ENCODE results near the gene INTS2.
"Not testable (repeated sequence)": the region's sequence is repeated elsewhere in the genome, so short reads cannot be mapped to it uniquely, and the experiment has no call there.

INTS2 gene

DNA sequence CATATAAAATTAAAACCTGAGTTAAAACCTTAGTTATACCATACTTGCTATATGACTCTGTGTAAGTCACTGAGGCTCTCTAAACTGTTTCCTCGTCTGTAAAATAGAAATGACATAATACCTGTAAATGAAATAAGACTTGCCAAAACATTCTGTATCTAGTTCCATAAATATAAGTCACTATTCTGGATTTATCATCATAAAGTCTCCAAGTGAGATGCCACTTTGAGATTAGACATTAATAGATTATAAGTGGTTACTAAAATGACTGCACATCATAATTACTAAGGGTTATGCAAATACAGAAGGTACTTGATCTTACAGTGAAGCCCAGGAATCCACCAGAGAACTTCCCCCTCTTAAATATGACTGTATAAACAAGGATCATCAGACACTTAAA lies 52.5 kb downstream of the INTS2 start:
- Histone ChIP-seq H3K9me3 (ENCODE audit: control insufficient read depth in 2 of 2, low read length in 2 of 2) (no peaks in the 10 kb centered on the region), H3K4me1 (ENCODE audit: control insufficient read depth in 2 of 2, insufficient read depth in 2 of 2, low read length in 2 of 2) (no peaks in the 10 kb centered on the region), H3K36me3 (ENCODE audit: control insufficient read depth in 2 of 2, insufficient read depth in 2 of 2, low read length in 2 of 2) (peaks cover 6 to 26% of the 10 kb centered on the region in 2 donors), H3K27me3 (ENCODE audit: control insufficient read depth in 2 of 2, insufficient read depth in 2 of 2, low read length in 2 of 2) (no peaks in the 10 kb centered on the region), H3K9ac (ENCODE audit: low read depth in 1 of 2, low read length in 2 of 2) (no peak overlapping the region), H3K27ac (ENCODE audit: low read depth in 2 of 2, low read length in 2 of 2) (no peak overlapping the region), H3K4me3 (ENCODE audit: low read length in 2 of 2) (no peak overlapping the region)

GRCh38 chr17:61874075-61874474 lies 53.7 kb downstream of the INTS2 start:
- Histone ChIP-seq H3K4me3 (ENCODE audit: low read length in 2 of 2) (no peak overlapping the region), H3K36me3 (ENCODE audit: control insufficient read depth in 2 of 2, insufficient read depth in 2 of 2, low read length in 2 of 2) (peaks cover 7 to 22% of the 10 kb centered on the region in 2 donors), H3K27me3 (ENCODE audit: control insufficient read depth in 2 of 2, insufficient read depth in 2 of 2, low read length in 2 of 2) (no peaks in the 10 kb centered on the region), H3K9ac (ENCODE audit: low read depth in 1 of 2, low read length in 2 of 2) (no peak overlapping the region), H3K9me3 (ENCODE audit: control insufficient read depth in 2 of 2, low read length in 2 of 2) (no peaks in the 10 kb centered on the region), H3K27ac (ENCODE audit: low read depth in 2 of 2, low read length in 2 of 2) (no peak overlapping the region), H3K4me1 (ENCODE audit: control insufficient read depth in 2 of 2, insufficient read depth in 2 of 2, low read length in 2 of 2) (no peaks in the 10 kb centered on the region)

DNA sequence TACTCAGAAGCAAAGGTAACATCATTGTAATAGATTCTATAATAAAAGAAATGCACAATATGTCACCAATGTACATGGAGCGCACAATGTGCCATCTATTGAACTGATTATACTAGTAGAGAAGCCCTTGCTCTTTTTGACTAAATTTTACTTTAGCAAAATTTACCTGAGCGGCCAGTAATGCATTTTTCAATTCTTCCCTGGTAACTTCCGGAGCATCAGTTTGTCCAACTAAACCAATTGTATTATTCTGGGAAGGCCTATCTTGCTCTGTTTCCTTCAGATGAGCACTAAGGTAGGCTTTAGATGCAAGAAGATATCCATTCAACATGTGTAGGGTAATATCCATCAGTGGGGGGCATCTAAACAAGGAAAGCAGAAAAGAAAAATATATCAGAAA lies 55.7 kb downstream of the INTS2 start:
- no peak overlapping the region for H3K9ac ChIP-seq (ENCODE audit: low read depth in 1 of 2, low read length in 2 of 2)
- H3K4me3 ChIP-seq (ENCODE audit: low read length in 2 of 2) = no peak overlapping the region
- H3K4me1 ChIP-seq (ENCODE audit: control insufficient read depth in 2 of 2, insufficient read depth in 2 of 2, low read length in 2 of 2) = no peaks in the 10 kb centered on the region
- H3K27me3 ChIP-seq (ENCODE audit: control insufficient read depth in 2 of 2, insufficient read depth in 2 of 2, low read length in 2 of 2) = no peaks in the 10 kb centered on the region
- H3K27ac ChIP-seq (ENCODE audit: low read depth in 2 of 2, low read length in 2 of 2) = no peak overlapping the region
- no peaks in the 10 kb centered on the region for H3K9me3 ChIP-seq (ENCODE audit: control insufficient read depth in 2 of 2, low read length in 2 of 2)
- peaks cover 10 to 23% of the 10 kb centered on the region in 2 donors for H3K36me3 ChIP-seq (ENCODE audit: control insufficient read depth in 2 of 2, insufficient read depth in 2 of 2, low read length in 2 of 2)

DNA sequence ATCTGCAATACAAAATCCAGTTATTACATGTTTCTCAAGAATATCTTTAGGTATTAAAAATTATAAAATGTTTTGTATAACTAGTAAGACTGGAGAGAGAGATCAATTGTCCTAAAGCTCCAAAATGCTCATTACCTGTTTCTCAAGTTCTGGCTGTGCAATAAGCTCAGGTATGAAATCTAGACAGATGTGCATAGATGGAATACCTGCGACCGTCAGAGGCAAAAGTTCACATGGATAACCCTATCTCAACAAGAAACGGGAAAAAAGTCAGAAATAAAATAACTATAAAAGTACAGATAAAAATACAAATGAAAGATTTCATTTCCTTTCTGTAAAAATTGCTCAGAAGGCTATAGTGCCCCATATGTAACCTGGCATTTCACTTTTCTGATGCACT lies 58.6 kb downstream of the INTS2 start:
- H3K27me3 ChIP-seq (ENCODE audit: control insufficient read depth in 2 of 2, insufficient read depth in 2 of 2, low read length in 2 of 2) = no peaks in the 10 kb centered on the region
- no peak overlapping the region for H3K9ac ChIP-seq (ENCODE audit: low read depth in 1 of 2, low read length in 2 of 2)
- H3K27ac ChIP-seq (ENCODE audit: low read depth in 2 of 2, low read length in 2 of 2) = no peak overlapping the region
- peaks cover 0 to under 1% of the 10 kb centered on the region in 2 donors for H3K4me1 ChIP-seq (ENCODE audit: control insufficient read depth in 2 of 2, insufficient read depth in 2 of 2, low read length in 2 of 2)
- H3K4me3 ChIP-seq (ENCODE audit: low read length in 2 of 2) = no peak overlapping the region
- H3K36me3 ChIP-seq (ENCODE audit: control insufficient read depth in 2 of 2, insufficient read depth in 2 of 2, low read length in 2 of 2) = peaks cover 9 to 14% of the 10 kb centered on the region in 2 donors
- H3K9me3 ChIP-seq (ENCODE audit: control insufficient read depth in 2 of 2, low read length in 2 of 2) = no peaks in the 10 kb centered on the region

DNA sequence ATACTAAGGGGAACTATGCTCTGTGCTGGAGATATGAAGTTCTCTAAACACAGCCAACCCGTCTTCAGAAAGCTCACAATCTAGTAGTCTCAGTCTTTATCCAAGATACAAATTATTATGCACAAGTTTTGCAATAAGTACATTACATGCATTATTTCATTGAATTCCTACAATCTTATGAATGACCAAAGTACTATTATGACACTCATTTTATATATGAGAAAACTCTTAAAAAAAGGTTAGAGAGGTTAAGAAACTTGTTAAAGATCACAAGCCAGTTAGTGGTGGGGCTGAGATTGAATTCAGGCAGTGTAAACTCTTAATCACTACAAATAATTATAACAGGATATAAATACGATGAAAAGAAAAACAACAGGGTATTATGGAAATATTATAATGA lies 59.7 kb downstream of the INTS2 start:
- no peak overlapping the region for H3K9ac ChIP-seq (ENCODE audit: low read depth in 1 of 2, low read length in 2 of 2)
- no peak overlapping the region for H3K27ac ChIP-seq (ENCODE audit: low read depth in 2 of 2, low read length in 2 of 2)
- peaks cover 0 to 2% of the 10 kb centered on the region in 2 donors for H3K4me1 ChIP-seq (ENCODE audit: control insufficient read depth in 2 of 2, insufficient read depth in 2 of 2, low read length in 2 of 2)
- H3K27me3 ChIP-seq (ENCODE audit: control insufficient read depth in 2 of 2, insufficient read depth in 2 of 2, low read length in 2 of 2) = no peaks in the 10 kb centered on the region
- H3K36me3 ChIP-seq (ENCODE audit: control insufficient read depth in 2 of 2, insufficient read depth in 2 of 2, low read length in 2 of 2) = peaks cover 9 to 14% of the 10 kb centered on the region in 2 donors
- no peak overlapping the region for H3K4me3 ChIP-seq (ENCODE audit: low read length in 2 of 2)
- no peaks in the 10 kb centered on the region for H3K9me3 ChIP-seq (ENCODE audit: control insufficient read depth in 2 of 2, low read length in 2 of 2)

DNA sequence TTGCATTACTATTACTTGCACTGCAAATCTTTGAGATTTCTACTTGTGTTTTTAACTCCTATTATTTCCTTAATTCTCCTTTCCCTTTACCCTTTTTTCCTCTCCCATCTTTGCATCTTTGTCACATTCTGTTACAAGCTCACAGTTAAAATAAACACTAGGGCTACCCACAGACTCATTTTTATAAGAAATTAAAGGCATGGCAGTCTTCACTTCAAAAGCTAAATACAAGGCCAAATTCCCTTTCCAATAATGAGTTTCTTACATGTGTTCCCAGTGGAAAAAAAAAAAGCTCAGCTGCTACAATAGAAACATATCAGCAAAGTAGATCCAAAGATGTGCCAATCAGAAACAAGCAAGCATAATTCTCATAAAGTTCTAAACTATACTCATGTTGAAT lies 60.7 kb downstream of the INTS2 start:
- Histone ChIP-seq H3K27me3 (ENCODE audit: control insufficient read depth in 2 of 2, insufficient read depth in 2 of 2, low read length in 2 of 2) (no peaks in the 10 kb centered on the region), H3K36me3 (ENCODE audit: control insufficient read depth in 2 of 2, insufficient read depth in 2 of 2, low read length in 2 of 2) (peaks cover 7 to 13% of the 10 kb centered on the region in 2 donors), H3K4me1 (ENCODE audit: control insufficient read depth in 2 of 2, insufficient read depth in 2 of 2, low read length in 2 of 2) (peaks cover 2 to 6% of the 10 kb centered on the region in 2 donors), H3K27ac (ENCODE audit: low read depth in 2 of 2, low read length in 2 of 2) (no peak overlapping the region), H3K9ac (ENCODE audit: low read depth in 1 of 2, low read length in 2 of 2) (no peak overlapping the region), H3K9me3 (ENCODE audit: control insufficient read depth in 2 of 2, low read length in 2 of 2) (no peaks in the 10 kb centered on the region), H3K4me3 (ENCODE audit: low read length in 2 of 2) (no peak overlapping the region)

DNA sequence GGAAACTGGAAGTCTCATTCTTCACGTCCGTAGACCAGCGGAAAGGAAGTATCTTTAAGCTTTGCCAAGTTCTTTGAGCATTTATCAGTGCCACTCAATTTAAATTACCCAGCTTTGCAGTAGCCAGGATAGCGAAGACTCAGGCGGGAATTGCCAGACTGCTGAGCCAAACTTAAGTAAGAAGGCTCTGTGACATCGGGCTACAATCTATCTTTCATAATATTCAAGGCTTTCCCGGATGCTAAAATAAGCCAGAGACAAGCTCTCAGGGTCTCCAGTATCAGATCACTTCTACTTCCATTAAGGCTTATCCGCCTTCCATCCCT lies 64.0 kb downstream of the INTS2 start:
- Histone ChIP-seq H3K4me1 (ENCODE audit: control insufficient read depth in 2 of 2, insufficient read depth in 2 of 2, low read length in 2 of 2) (peaks cover 2 to 7% of the 10 kb centered on the region in 2 donors), H3K4me3 (ENCODE audit: low read length in 2 of 2) (peak overlapping the region; percentile 86 to 96), H3K27me3 (ENCODE audit: control insufficient read depth in 2 of 2, insufficient read depth in 2 of 2, low read length in 2 of 2) (no peaks in the 10 kb centered on the region), H3K9ac (ENCODE audit: low read depth in 1 of 2, low read length in 2 of 2) (peak overlapping the region; percentile 75 to 87), H3K9me3 (ENCODE audit: control insufficient read depth in 2 of 2, low read length in 2 of 2) (no peaks in the 10 kb centered on the region), H3K36me3 (ENCODE audit: control insufficient read depth in 2 of 2, insufficient read depth in 2 of 2, low read length in 2 of 2) (peaks cover 2 to 7% of the 10 kb centered on the region in 2 donors), H3K27ac (ENCODE audit: low read depth in 2 of 2, low read length in 2 of 2) (peak overlapping the region; percentile 83)

GRCh38 chr17:61862975-61863800 lies 64.6 kb downstream of the INTS2 start, which contains the start of gene BRIP1:
Gene BRIP1 (minus strand): TSS chr17:61863528. CDS start chr17:61861539, 1,989 bp downstream.
- Histone ChIP-seq H3K9me3 (ENCODE audit: control insufficient read depth in 2 of 2, low read length in 2 of 2) (no peaks in the 10 kb centered on the region), H3K9ac (ENCODE audit: low read depth in 1 of 2, low read length in 2 of 2) (peak within 1 kb of the TSS; percentile 75 to 87), H3K4me1 (ENCODE audit: control insufficient read depth in 2 of 2, insufficient read depth in 2 of 2, low read length in 2 of 2) (peaks cover 2 to 7% of the 10 kb centered on the region in 2 donors), H3K36me3 (ENCODE audit: control insufficient read depth in 2 of 2, insufficient read depth in 2 of 2, low read length in 2 of 2) (peaks cover 0 to 7% of the 10 kb centered on the region in 2 donors), H3K27me3 (ENCODE audit: control insufficient read depth in 2 of 2, insufficient read depth in 2 of 2, low read length in 2 of 2) (no peaks in the 10 kb centered on the region), H3K4me3 (ENCODE audit: low read length in 2 of 2) (peak within 1 kb of the TSS; percentile 86 to 96), H3K27ac (ENCODE audit: low read depth in 2 of 2, low read length in 2 of 2) (peak within 1 kb of the TSS; percentile 83)

- no peak overlapping the region for H3K27ac ChIP-seq (ENCODE audit: low read depth in 2 of 2, low read length in 2 of 2)
- peaks cover 0 to 2% of the 10 kb centered on the region in 2 donors for H3K36me3 ChIP-seq (ENCODE audit: control insufficient read depth in 2 of 2, insufficient read depth in 2 of 2, low read length in 2 of 2)
- H3K9ac ChIP-seq (ENCODE audit: low read depth in 1 of 2, low read length in 2 of 2) = peak overlapping the region; percentile 75 to 84
- no peaks in the 10 kb centered on the region for H3K27me3 ChIP-seq (ENCODE audit: control insufficient read depth in 2 of 2, insufficient read depth in 2 of 2, low read length in 2 of 2)
- peak overlapping the region in 1 of 2 donors; percentile 86 for H3K4me3 ChIP-seq (ENCODE audit: low read length in 2 of 2)
- H3K9me3 ChIP-seq (ENCODE audit: control insufficient read depth in 2 of 2, low read length in 2 of 2) = no peaks in the 10 kb centered on the region
- peaks cover 2 to 7% of the 10 kb centered on the region in 2 donors for H3K4me1 ChIP-seq (ENCODE audit: control insufficient read depth in 2 of 2, insufficient read depth in 2 of 2, low read length in 2 of 2)
These were observed 65.6 kb downstream of the INTS2 start for GRCh38 chr17:61862105-61862574.

DNA sequence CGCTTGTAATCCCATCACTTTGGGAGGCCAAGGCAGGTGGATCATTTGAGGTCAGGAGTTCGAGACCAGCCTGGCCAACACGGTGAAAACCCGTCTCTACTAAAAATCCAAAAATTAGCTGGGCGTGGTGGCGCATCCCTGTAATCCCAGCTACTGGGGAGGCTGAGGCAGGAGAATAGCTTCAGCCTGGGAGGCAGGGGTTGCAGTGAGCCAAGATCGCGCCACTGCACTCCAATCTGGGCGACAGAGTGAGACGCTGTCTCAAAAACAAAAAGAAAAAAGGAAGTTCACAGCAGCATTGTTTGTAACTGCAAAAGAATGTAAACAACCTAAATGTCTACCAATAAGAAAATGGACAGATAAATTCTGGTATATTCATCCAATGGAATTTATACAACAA lies 67.4 kb downstream of the INTS2 start:
- not testable (repeated sequence) for H3K36me3 ChIP-seq (ENCODE audit: control insufficient read depth in 2 of 2, insufficient read depth in 2 of 2, low read length in 2 of 2); H3K27ac ChIP-seq (ENCODE audit: low read depth in 2 of 2, low read length in 2 of 2); H3K9me3 ChIP-seq (ENCODE audit: control insufficient read depth in 2 of 2, low read length in 2 of 2); H3K9ac ChIP-seq (ENCODE audit: low read depth in 1 of 2, low read length in 2 of 2); H3K27me3 ChIP-seq (ENCODE audit: control insufficient read depth in 2 of 2, insufficient read depth in 2 of 2, low read length in 2 of 2); H3K4me3 ChIP-seq (ENCODE audit: low read length in 2 of 2); H3K4me1 ChIP-seq (ENCODE audit: control insufficient read depth in 2 of 2, insufficient read depth in 2 of 2, low read length in 2 of 2)

All from mucosa of rectum (tissue), 2 donors.